Measurements from ENCODE around the gene KYAT1.
"Not testable (repeated sequence)": the region's sequence is repeated elsewhere in the genome, so short reads cannot be mapped to it uniquely, and the experiment has no call there.

The KYAT1 gene

GRCh38 chr9:128886211-128886891 lies 4.6 kb upstream of the KYAT1 start:
- in situ Hi-C loops (cut with MboI; ENCODE audit: low sequenced_read_pairs): no loop called here

GRCh38 chr9:128885798-128886197 lies 4.0 kb upstream of the KYAT1 start:
- in situ Hi-C loops (cut with MboI; ENCODE audit: low sequenced_read_pairs): no loop called here

- in situ Hi-C loops (cut with MboI; ENCODE audit: low sequenced_read_pairs): no loop called here
Measured at GRCh38 chr9:128885376-128885775, 3.6 kb upstream of the KYAT1 start.

GRCh38 chr9:128884164-128884563 lies 2.4 kb upstream of the KYAT1 start:
- in situ Hi-C loops (cut with MboI; ENCODE audit: low sequenced_read_pairs): no loop called here

- in situ Hi-C loops (cut with MboI; ENCODE audit: low sequenced_read_pairs): no loop called here
Measured at GRCh38 chr9:128882677-128883603, 1.2 kb upstream of the KYAT1 start.

GRCh38 chr9:128877852-128878251 lies 3.9 kb downstream of the KYAT1 start:
- in situ Hi-C loops (cut with MboI; ENCODE audit: low sequenced_read_pairs): no loop called here

GRCh38 chr9:128870941-128871265 lies 10.8 kb downstream of the KYAT1 start:
- in situ Hi-C loops (cut with MboI; ENCODE audit: low sequenced_read_pairs): not testable (repeated sequence)

GRCh38 chr9:128870128-128870940 lies 11.4 kb downstream of the KYAT1 start:
- in situ Hi-C loops (cut with MboI; ENCODE audit: low sequenced_read_pairs): no loop called here

- in situ Hi-C loops (cut with MboI; ENCODE audit: low sequenced_read_pairs): loop anchor here (5.0 kb wide), 1 partner anchor 64 kb away; no protein-coding TSS in a partner anchor
Measured at GRCh38 chr9:128863647-128864046, 18.1 kb downstream of the KYAT1 start.

GRCh38 chr9:128862401-128862851 lies 19.3 kb downstream of the KYAT1 start:
- in situ Hi-C loops (cut with MboI; ENCODE audit: low sequenced_read_pairs): loop anchor here (5.0 kb wide), 1 partner anchor 65 kb away; no protein-coding TSS in a partner anchor

- in situ Hi-C loops (cut with MboI; ENCODE audit: low sequenced_read_pairs): loop anchor here (5.0 kb wide), 1 partner anchor 66 kb away; no protein-coding TSS in a partner anchor
Measured at GRCh38 chr9:128861501-128861900, 20.2 kb downstream of the KYAT1 start.

- in situ Hi-C loops (cut with MboI; ENCODE audit: low sequenced_read_pairs): loop anchor here (5.0 kb wide), 1 partner anchor 66 kb away; no protein-coding TSS in a partner anchor
Measured at GRCh38 chr9:128860937-128861336, 20.8 kb downstream of the KYAT1 start.

GRCh38 chr9:128858476-128858875 lies 23.3 kb downstream of the KYAT1 start:
- in situ Hi-C loops (cut with MboI; ENCODE audit: low sequenced_read_pairs): not testable (repeated sequence)

- in situ Hi-C loops (cut with MboI; ENCODE audit: low sequenced_read_pairs): not testable (repeated sequence)
Measured at GRCh38 chr9:128854454-128854853, 27.3 kb downstream of the KYAT1 start.

- in situ Hi-C loops (cut with MboI; ENCODE audit: low sequenced_read_pairs): not testable (repeated sequence)
Measured at GRCh38 chr9:128852646-128853045, 29.1 kb downstream of the KYAT1 start.

GRCh38 chr9:128851779-128852600 lies 29.8 kb downstream of the KYAT1 start:
- in situ Hi-C loops (cut with MboI; ENCODE audit: low sequenced_read_pairs): not testable (repeated sequence)

GRCh38 chr9:128851024-128851423 lies 30.7 kb downstream of the KYAT1 start:
- in situ Hi-C loops (cut with MboI; ENCODE audit: low sequenced_read_pairs): not testable (repeated sequence)

GRCh38 chr9:128847803-128848202 lies 33.9 kb downstream of the KYAT1 start:
- in situ Hi-C loops (cut with MboI; ENCODE audit: low sequenced_read_pairs): no loop called here

GRCh38 chr9:128846680-128847030 lies 35.1 kb downstream of the KYAT1 start:
- in situ Hi-C loops (cut with MboI; ENCODE audit: low sequenced_read_pairs): no loop called here

Measured in HL-60/S4 (cell line).